GM18505 (cell line): ENCODE results near the gene TSHZ2.
"Not testable (repeated sequence)": the region's sequence is repeated elsewhere in the genome, so short reads cannot be mapped to it uniquely, and the experiment has no call there.

ENCODE experiments used
- ATAC-seq: cut with Tn5 transposase; IDR thresholded peaks from one replicate; pipeline ENCODE4 v1.9.1; 2021; ENCODE audit not compliant: unreplicated experiment
- POLR2A ChIP-seq: IDR thresholded peaks from 4 replicates; pipeline ENCODE4 v1.6.1; 2011; ENCODE audit warnings: borderline replicate concordance; ENCODE audit not compliant: insufficient read depth, insufficient read length; ENCODE audit errors: extremely low read depth

Gene TSHZ2

GRCh38 chr20:53510262-53510661, 538.1 kb downstream of the TSHZ2 start:
- no peak for ATAC-seq
- TF ChIP-seq POLR2A, result no peak

DNA sequence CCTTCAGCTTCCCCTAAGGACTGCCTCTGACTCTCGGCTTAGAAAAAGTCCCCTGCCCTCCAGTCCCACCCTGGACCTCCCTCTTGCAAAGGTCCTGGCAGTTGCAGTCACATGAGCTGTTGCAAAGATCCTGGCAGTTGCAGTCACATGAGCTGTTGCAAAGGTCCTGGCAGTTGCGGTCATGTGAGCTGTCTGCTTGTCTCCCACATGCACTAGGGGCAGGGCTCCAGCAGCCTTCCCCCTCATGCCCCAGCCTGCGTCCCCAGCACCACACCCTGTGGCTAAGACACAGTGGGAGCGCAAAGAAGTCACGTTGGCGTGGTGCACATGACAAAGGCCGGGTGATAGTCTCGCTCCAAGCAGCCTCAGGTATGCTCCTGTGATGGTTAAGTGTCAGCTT, 538.5 kb downstream of the TSHZ2 start:
- no peak for ATAC-seq
- no peak for TF ChIP-seq POLR2A

- no peak for TF ChIP-seq POLR2A
- ATAC-seq, result no peak
Measured at GRCh38 chr20:53512076-53512475, 539.9 kb downstream of the TSHZ2 start.

DNA sequence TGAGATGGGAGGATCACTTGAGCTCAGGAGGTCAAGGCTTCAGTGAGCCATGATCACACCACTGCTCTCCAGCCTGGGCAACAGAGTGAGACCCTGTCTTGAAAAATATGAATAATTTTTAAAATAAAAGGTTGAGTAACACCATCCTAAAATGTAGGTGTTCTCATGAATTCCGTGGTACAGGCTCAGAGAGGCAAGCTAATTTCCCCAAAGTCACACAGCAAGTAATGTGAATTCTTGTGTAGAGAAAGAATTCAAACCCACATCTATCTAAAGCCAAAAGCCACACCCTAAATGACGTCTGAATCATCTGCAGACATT, 541.0 kb downstream of the TSHZ2 start:
- TF ChIP-seq POLR2A, result no peak
- ATAC-seq, result no peak

- no peak for TF ChIP-seq POLR2A
- no peak for ATAC-seq
Measured at GRCh38 chr20:53513489-53514298, 541.5 kb downstream of the TSHZ2 start.

DNA sequence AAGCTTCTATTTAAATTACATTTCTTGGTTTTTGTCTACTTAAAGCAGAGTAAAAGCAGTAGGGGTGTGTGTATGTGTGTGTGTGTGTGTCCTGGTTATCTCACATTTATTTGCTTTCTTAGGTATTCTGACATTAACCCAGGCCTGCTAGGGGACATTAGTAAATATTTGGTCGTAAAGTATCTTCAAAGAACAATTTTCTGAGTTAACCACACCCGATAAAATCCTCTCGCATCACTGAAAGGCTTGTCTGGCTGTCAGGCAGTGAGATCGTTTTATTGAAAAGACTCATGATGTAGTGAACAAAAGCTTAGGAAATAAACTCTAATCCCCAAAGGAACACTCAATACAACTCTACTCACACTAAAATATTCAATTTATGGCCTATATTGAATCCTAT, 543.6 kb downstream of the TSHZ2 start:
- ATAC-seq, result no peak
- no peak for TF ChIP-seq POLR2A

- no peak for ATAC-seq
- no peak for TF ChIP-seq POLR2A
Measured at GRCh38 chr20:53517146-53517545, 545.0 kb downstream of the TSHZ2 start.

- ATAC-seq, result not testable (repeated sequence)
Measured at GRCh38 chr20:53521421-53521820, 549.3 kb downstream of the TSHZ2 start.

DNA sequence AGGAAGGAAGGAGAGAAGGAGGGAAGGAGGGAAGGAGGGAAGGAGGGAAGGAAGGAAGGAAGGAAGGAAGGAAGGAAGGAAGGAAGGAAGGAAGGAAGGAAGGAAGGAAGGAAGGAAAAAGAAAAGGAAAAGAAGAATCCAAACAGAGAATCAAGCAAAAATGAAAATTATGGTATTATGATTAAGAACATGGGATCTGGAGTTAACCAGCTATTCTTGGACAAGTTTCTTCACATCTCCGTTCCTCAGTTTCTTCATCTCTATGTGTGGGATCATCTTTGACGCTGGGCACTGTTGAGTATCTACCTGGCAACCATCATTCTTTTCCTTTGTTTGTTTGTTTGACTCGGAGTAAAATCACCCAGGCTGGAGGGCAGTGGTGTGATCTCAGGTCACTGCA, 549.9 kb downstream of the TSHZ2 start:
- no peak for TF ChIP-seq POLR2A
- no peak for ATAC-seq

GRCh38 chr20:53522696-53523095, 550.5 kb downstream of the TSHZ2 start:
- no peak for ATAC-seq
- no peak for TF ChIP-seq POLR2A

DNA sequence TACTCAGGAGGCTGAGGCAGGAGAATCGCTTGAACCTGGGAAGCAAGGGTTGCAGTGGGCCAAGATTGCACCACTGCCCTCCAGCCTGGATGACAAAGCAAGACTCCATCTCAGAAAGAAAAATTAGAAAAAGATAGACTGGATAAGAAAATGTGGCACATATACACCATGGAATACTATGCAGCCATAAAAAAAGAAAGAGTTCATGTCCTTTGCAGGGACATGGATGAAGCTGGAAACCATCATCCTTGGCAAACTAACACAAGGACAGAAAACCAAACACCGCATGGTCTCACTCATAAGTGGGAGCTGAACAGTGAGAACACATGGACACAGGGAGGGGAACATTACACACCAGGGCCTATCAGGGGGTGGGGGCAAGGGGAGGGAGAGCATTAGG, 551.5 kb downstream of the TSHZ2 start:
- ATAC-seq, result not testable (repeated sequence)

- no peak for ATAC-seq
Measured at GRCh38 chr20:53524589-53525312, 552.6 kb downstream of the TSHZ2 start.

GRCh38 chr20:53527196-53527595, 555.0 kb downstream of the TSHZ2 start:
- TF ChIP-seq POLR2A, result no peak
- ATAC-seq, result no peak

More at GRCh38 chr20:53524589-53525312, 552.6 kb downstream of the TSHZ2 start:
- no peak for TF ChIP-seq POLR2A

- ATAC-seq, result no peak
- TF ChIP-seq POLR2A, result no peak
Measured at GRCh38 chr20:53529658-53530057, 557.5 kb downstream of the TSHZ2 start.

DNA sequence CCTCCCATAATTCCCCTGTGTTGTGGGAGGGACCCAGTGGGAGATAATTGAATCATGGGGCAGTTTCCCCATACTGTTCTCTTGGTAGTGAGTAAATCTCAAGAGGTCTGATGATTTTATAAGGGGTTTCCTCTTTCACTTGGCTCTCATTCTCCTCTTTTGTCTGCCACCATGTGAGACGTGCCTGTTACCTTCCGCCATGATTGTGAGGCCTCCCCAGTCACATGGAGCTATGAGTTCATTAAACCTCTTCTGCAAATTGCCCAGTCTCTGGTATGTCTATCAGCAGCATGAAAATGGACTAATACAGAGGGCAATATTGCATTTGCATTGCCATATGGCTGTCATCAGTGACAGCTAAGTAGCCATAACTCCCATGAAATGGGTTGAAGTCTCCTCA, 558.3 kb downstream of the TSHZ2 start:
- ATAC-seq, result no peak
- TF ChIP-seq POLR2A, result no peak

DNA sequence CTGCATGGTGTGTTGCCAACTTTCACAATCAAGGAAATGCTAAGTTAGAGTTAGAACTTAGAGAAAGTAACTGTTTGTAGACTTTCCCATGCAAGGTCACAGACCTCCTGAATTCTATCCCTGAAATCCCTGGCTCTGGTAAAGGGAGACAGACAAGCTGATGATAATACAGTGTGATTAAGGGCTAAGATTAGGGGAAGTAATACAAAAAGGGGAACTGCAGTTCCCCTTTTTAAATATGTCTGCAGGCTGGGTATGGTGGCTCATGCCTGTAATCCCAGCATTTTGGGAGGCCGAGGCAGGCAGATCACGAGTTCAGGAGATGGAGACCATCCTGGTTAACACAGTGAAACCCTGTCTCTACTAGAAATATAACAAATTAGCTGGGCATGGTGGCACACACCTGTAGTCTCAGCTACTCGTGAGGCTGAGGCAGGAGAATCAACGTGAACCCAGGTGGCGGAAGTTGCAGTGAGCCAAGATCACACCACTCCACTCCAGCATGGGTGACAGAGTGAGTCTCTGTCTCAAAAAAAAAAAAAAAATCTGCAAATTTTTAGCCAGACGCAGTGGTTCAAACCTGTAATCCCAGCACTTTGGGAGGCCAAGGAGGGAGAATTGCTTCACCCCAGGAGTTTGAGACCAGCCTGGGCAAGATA, 560.6 kb downstream of the TSHZ2 start:
- not testable (repeated sequence) for ATAC-seq
